Natural killer cell (primary cell): ENCODE results near the gene PRPF6. TPM values are rescaled to one million over a fixed set of nuclear protein-coding genes. Genes with fewer than 3 reads are reported as not detected.

Experiments
- ATAC-seq, 3 donors: fragments of 150-1000 bp in 2 of 3; fragments of 200-7000 bp in 1 of 3; cut with Tn5 transposase; 1 replicate in 1 of 3; 2 replicates in 2 of 3; pipeline ENCODE4 v1.10.0; 2021; ENCODE audit warnings: mild to moderate bottlenecking in 2 of 3, moderate library complexity in 2 of 3
- DNase-seq, 2 donors: peaks; one replicate each; pipeline versions ENCODE4 v3.0.0 to v3.0.0-alpha.2; 2013 to 2021; ENCODE audit warnings: mixed read lengths in 1 of 2
- H3K27ac ChIP-seq: one replicate; pipeline ENCODE4 v1.5.1; 2013; ENCODE audit warnings: mild to moderate bottlenecking, low read length
- H3K27me3 ChIP-seq: one replicate; pipeline ENCODE4 v1.6.1; 2013; ENCODE audit warnings: low read length; ENCODE audit not compliant: control insufficient read depth, insufficient read depth
- H3K36me3 ChIP-seq: one replicate; pipeline ENCODE4 v1.6.1; 2013; ENCODE audit warnings: low read length; ENCODE audit not compliant: control insufficient read depth, insufficient read depth
- H3K4me1 ChIP-seq: one replicate; pipeline ENCODE4 v1.6.1; 2013; ENCODE audit warnings: low read length; ENCODE audit not compliant: control insufficient read depth, insufficient read depth
- H3K4me3 ChIP-seq: one replicate; pipeline ENCODE4 v1.5.1; 2013; ENCODE audit warnings: low read length
- H3K9me3 ChIP-seq: one replicate; pipeline ENCODE4 v1.6.1; 2013; ENCODE audit warnings: low read length; ENCODE audit not compliant: control insufficient read depth, insufficient read depth
- H3K27ac Mint-ChIP-seq, 2 donors: one replicate each; pipeline ENCODE4 v1.8.0; 2022; ENCODE audit warnings: mild to moderate bottlenecking in 2 of 2, mixed read lengths in 2 of 2, moderate library complexity in 1 of 2
- H3K27me3 Mint-ChIP-seq, 2 donors: one replicate each; pipeline ENCODE4 v1.8.0; 2022; ENCODE audit warnings: low read depth in 2 of 2, mixed read lengths in 2 of 2
- H3K36me3 Mint-ChIP-seq: one replicate; pipeline ENCODE4 v1.8.0; 2022; ENCODE audit warnings: mixed read lengths
- H3K4me1 Mint-ChIP-seq, 2 donors: one replicate each; pipeline ENCODE4 v1.8.0; 2022; ENCODE audit warnings: mixed read lengths in 2 of 2
- H3K4me3 Mint-ChIP-seq: one replicate; pipeline ENCODE4 v1.8.0; 2022; ENCODE audit warnings: mild to moderate bottlenecking, moderate library complexity, mixed read lengths
- H3K9me3 Mint-ChIP-seq, 2 donors: one replicate each; pipeline ENCODE4 v1.8.0; 2022; ENCODE audit warnings: mixed read lengths in 2 of 2
- CTCF ChIP-seq: fragments of 200-600 bp; IDR thresholded peaks from one replicate; pipeline ENCODE4 v1.8.0; 2022; ENCODE audit warnings: antibody characterized with exemption
- WGBS: methylation state at CpG from one replicate; pipeline ENCODE4 v1.1.7; 2013; ENCODE audit warnings: missing lambda C conversion rate; ENCODE audit not compliant: insufficient coverage; 5-methylcytosine and 5-hydroxymethylcytosine counted together
- intact Hi-C: fragments of 100-400 bp; cut with micrococcal nuclease; formaldehyde crosslinking; loops from one replicate; pipeline ENCODE4 v1.14.2; 2022
- total RNA-seq, 4 donors: library from RNA; stranded (reverse); fragments of 120-200 nt in 1 of 4; gene quantifications; one replicate each; pipeline versions ENCODE4 v1.2.3 to v1.2.4, GENCODE V29; 2013 to 2022

Gene PRPF6
- total RNA-seq, 3 donors from 2014 or later (not counting 1 experiment from before 2014, with no cell fraction given) = 52.7 to 63.0 (median 55.0) TPM

- H3K4me1 ChIP-seq = peaks cover 70% of the 10 kb centered on the region
- intact Hi-C loops = loop anchor here (5.0 kb wide), 1 partner anchor 125 kb away; no protein-coding TSS in a partner anchor
- no peak for TF ChIP-seq CTCF
These were observed 56.2 kb downstream of the PRPF6 start for GRCh38 chr20:64037199-64037497.

GRCh38 chr20:64037498-64038213, 56.7 kb downstream of the PRPF6 start:
- Histone ChIP-seq H3K27me3 (peaks cover 36% of the 10 kb centered on the region), H3K36me3 (peaks cover 7% of the 10 kb centered on the region), H3K4me1 (peaks cover 73% of the 10 kb centered on the region), H3K27ac (no peak overlapping the region), H3K9me3 (no peaks in the 10 kb centered on the region), H3K4me3 (no peak overlapping the region)
- ATAC-seq = no peak
- Mint-ChIP-seq H3K36me3 (no peaks in the 10 kb centered on the region), H3K27ac (no peak overlapping the region), H3K4me3 (peak overlapping the region; percentile 68), H3K4me1 (peaks cover 5 to 15% of the 10 kb centered on the region in 2 donors), H3K27me3 (peaks cover 7 to 17% of the 10 kb centered on the region in 2 donors), H3K9me3 (no peaks in the 10 kb centered on the region)
- 21% methylated on average over 36 of the region's 36 CpGs for WGBS
- DNase-seq = peak in 1 of 2 donors; percentile 34
- no peak for TF ChIP-seq CTCF
- intact Hi-C loops = loop anchor here (5.0 kb wide), 1 partner anchor 125 kb away; no protein-coding TSS in a partner anchor

More at GRCh38 chr20:64037199-64037497, 56.2 kb downstream of the PRPF6 start:
- H3K9me3 Mint-ChIP-seq = no peaks in the 10 kb centered on the region
- no peaks in the 10 kb centered on the region for H3K36me3 Mint-ChIP-seq
- H3K27me3 Mint-ChIP-seq = peaks cover 7 to 17% of the 10 kb centered on the region in 2 donors
- H3K27me3 ChIP-seq = peaks cover 36% of the 10 kb centered on the region
- H3K4me3 ChIP-seq = no peak overlapping the region
- no peaks in the 10 kb centered on the region for H3K9me3 ChIP-seq
- H3K36me3 ChIP-seq = peaks cover 11% of the 10 kb centered on the region
- no peak overlapping the region for H3K27ac ChIP-seq
- ATAC-seq (no peak), DNase-seq (no peak)
- H3K4me1 Mint-ChIP-seq = peaks cover 5 to 13% of the 10 kb centered on the region in 2 donors
- H3K4me3 Mint-ChIP-seq = no peak overlapping the region
- WGBS = 60% methylated on average over 3 of the region's 3 CpGs
- H3K27ac Mint-ChIP-seq = no peak overlapping the region

GRCh38 chr20:64038224-64038564, 57.3 kb downstream of the PRPF6 start:
- no peaks in the 10 kb centered on the region for H3K9me3 Mint-ChIP-seq
- H3K36me3 Mint-ChIP-seq = no peaks in the 10 kb centered on the region
- no peak overlapping the region for H3K4me3 ChIP-seq
- ATAC-seq (peak; percentile 4 to 8 (median 8)), DNase-seq (no peak)
- H3K27me3 ChIP-seq = peaks cover 36% of the 10 kb centered on the region
- H3K27ac Mint-ChIP-seq = no peak overlapping the region
- intact Hi-C loops = loop anchor here (5.0 kb wide), 1 partner anchor 126 kb away; no protein-coding TSS in a partner anchor
- WGBS = 2% methylated on average over 29 of the region's 30 CpGs
- H3K27ac ChIP-seq = no peak overlapping the region
- H3K4me1 ChIP-seq = peaks cover 73% of the 10 kb centered on the region
- peaks cover 3% of the 10 kb centered on the region for H3K36me3 ChIP-seq
- H3K9me3 ChIP-seq = no peaks in the 10 kb centered on the region
- no peak overlapping the region for H3K4me3 Mint-ChIP-seq
- peaks cover 5 to 15% of the 10 kb centered on the region in 2 donors for H3K4me1 Mint-ChIP-seq
- H3K27me3 Mint-ChIP-seq = peaks cover 7 to 17% of the 10 kb centered on the region in 2 donors
- no peak for TF ChIP-seq CTCF
